Mammary epithelial cell (primary cell): ENCODE data around the gene KLHL1.

Source experiments
- CTCF ChIP-seq, 2 donors: IDR thresholded peaks in 1 of 2; conservative IDR thresholded peaks in 1 of 2; 2 replicates each; pipeline ENCODE4 v1.5.1; 2011 to 2012; ENCODE audit warnings: inconsistent platforms in 2 of 2, low read length in 2 of 2, mild to moderate bottlenecking in 2 of 2, control low read depth in 1 of 2, low read depth in 1 of 2; ENCODE audit not compliant: insufficient read depth in 1 of 2; ENCODE audit errors: extremely low read depth in 1 of 2
- EZH2 ChIP-seq: IDR thresholded peaks from 2 replicates; pipeline ENCODE4 v1.6.1; 2012; ENCODE audit warnings: low read length, inconsistent platforms, borderline replicate concordance

GRCh38 chr13:70043685-70044084 lies 64.6 kb downstream of the KLHL1 start:
- TF ChIP-seq CTCF (conservative IDR thresholded peaks at IDR 0.05 in 1 of 2, IDR thresholded peaks at IDR 0.05 in 1 of 2; ENCODE audit: extremely low read depth in 1 of 2, insufficient read depth in 1 of 2, low read depth in 1 of 2, low read length in 2 of 2) (no peak), EZH2 (no peak)
